CD4-positive, alpha-beta memory T cell (primary cell): Measurements from ENCODE around the gene DOCK3. TPM values are rescaled to one million over a fixed set of nuclear protein-coding genes. Genes with fewer than 3 reads are reported as not detected.

ENCODE experiments used
- CTCF ChIA-PET: fragments of 350-600 bp; sonication (Branson Sonifier 250); formaldehyde crosslinking; loops from one replicate; lab custom pipeline; 2021; ENCODE audit warnings: inconsistent platforms; ENCODE audit not compliant: partially characterized antibody; lab: Charles Lee
- POLR2A ChIA-PET: fragments of 350-600 bp; sonication (Branson Sonifier 250); formaldehyde crosslinking; loops from one replicate; lab custom pipeline; 2021; ENCODE audit not compliant: partially characterized antibody; lab: Charles Lee
- DNase-seq, 5 donors: peaks; one replicate each; pipeline versions ENCODE4 v3.0.0 to v3.0.0-alpha.2; 2020 to 2022; ENCODE audit warnings: mixed read lengths in 1 of 5
- H3K27ac ChIP-seq: one replicate; pipeline ENCODE4 v1.7.0; 2013; ENCODE audit warnings: low read depth, low read length
- H3K27me3 ChIP-seq: 2 replicates; pipeline ENCODE4 v1.7.0; 2013; ENCODE audit warnings: mild to moderate bottlenecking, low read length, moderate library complexity; ENCODE audit not compliant: insufficient read depth
- H3K36me3 ChIP-seq: 2 replicates; pipeline ENCODE4 v1.7.0; 2013; ENCODE audit warnings: mild to moderate bottlenecking, low read length, moderate library complexity; ENCODE audit not compliant: insufficient read depth
- H3K4me1 ChIP-seq: 2 replicates; pipeline ENCODE4 v1.7.0; 2013; ENCODE audit warnings: mild to moderate bottlenecking, low read length, moderate library complexity; ENCODE audit not compliant: insufficient read depth
- H3K4me3 ChIP-seq, 2 donors: one replicate each; pipeline ENCODE4 v1.7.0; 2013; ENCODE audit warnings: low read length in 2 of 2, mild to moderate bottlenecking in 1 of 2
- H3K9me3 ChIP-seq, 2 donors: one replicate each; pipeline ENCODE4 v1.7.0; 2013; ENCODE audit warnings: low read length in 2 of 2, control low read depth in 1 of 2; ENCODE audit not compliant: control insufficient read depth in 1 of 2
- H3K27ac Mint-ChIP-seq, 7 donors: one replicate each; pipeline ENCODE4 v1.8.0; 2020 to 2021; ENCODE audit warnings: mixed read lengths in 7 of 7, mild to moderate bottlenecking in 6 of 7, inconsistent platforms in 3 of 7, moderate library complexity in 3 of 7
- H3K27me3 Mint-ChIP-seq, 2 donors: one replicate each; pipeline ENCODE4 v1.8.0; 2020 to 2021; ENCODE audit warnings: mixed read lengths in 2 of 2
- H3K36me3 Mint-ChIP-seq, 2 donors: one replicate each; pipeline ENCODE4 v1.8.0; 2020 to 2021; ENCODE audit warnings: mixed read lengths in 2 of 2, inconsistent platforms in 1 of 2, mild to moderate bottlenecking in 1 of 2
- H3K4me1 Mint-ChIP-seq, 4 donors: one replicate each; pipeline ENCODE4 v1.8.0; 2020 to 2021; ENCODE audit warnings: mixed read lengths in 4 of 4, mild to moderate bottlenecking in 1 of 4
- H3K4me3 Mint-ChIP-seq, 8 donors: one replicate each; pipeline ENCODE4 v1.8.0; 2020 to 2021; ENCODE audit warnings: mixed read lengths in 8 of 8, mild to moderate bottlenecking in 7 of 8, moderate library complexity in 6 of 8, inconsistent platforms in 3 of 8
- H3K9me3 Mint-ChIP-seq, 8 donors: one replicate each; pipeline ENCODE4 v1.8.0; 2020 to 2021; ENCODE audit warnings: mixed read lengths in 8 of 8, mild to moderate bottlenecking in 5 of 8, inconsistent platforms in 3 of 8, moderate library complexity in 1 of 8
- intact Hi-C: fragments of 100-400 bp; cut with micrococcal nuclease; formaldehyde crosslinking; loops from one replicate; pipeline ENCODE4 v1.15.1; 2023
- polyA plus RNA-seq, 2 donors: library from polyadenylated mRNA; unstranded; fragments of 300-500 nt; fragmentation: Illumina TruSeq; gene quantifications; one replicate each; pipeline ENCODE4 v1.2.3, GENCODE V29; 2021
- total RNA-seq, 2 experiments: library from RNA; stranded (reverse); gene quantifications; one replicate each; pipeline ENCODE4 v1.2.3, GENCODE V29; 2021

DOCK3 gene
- total and polyA plus RNA-seq, 4 experiments from 2014 or later = 0.04 to 2.6 (median 1.3) TPM

DNA sequence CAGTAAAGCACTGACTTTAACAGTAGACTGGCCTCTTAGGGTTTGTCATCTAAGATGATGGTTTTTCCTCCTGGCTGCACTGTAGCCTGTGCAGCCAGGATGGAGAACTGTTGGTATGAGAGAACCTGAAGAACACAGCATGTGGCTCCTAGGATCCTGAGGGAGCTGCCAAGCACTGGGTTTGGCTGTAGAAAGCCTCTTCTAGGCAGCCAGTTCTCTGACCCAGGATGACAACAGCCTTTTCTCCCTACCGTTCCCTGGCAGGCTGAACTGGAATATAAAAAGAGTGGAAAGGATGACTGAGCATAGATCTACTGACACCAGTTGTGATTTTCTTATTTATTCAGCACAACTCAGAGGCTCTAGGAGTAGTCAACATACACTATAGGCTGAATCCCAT is 676.0 kb downstream of the DOCK3 start:
- Mint-ChIP-seq H3K4me3 (no peak overlapping the region), H3K27me3 (peaks cover 1 to 2% of the 10 kb centered on the region in 2 donors), H3K36me3 (no peaks in the 10 kb centered on the region), H3K27ac (no peak overlapping the region), H3K4me1 (peaks cover 0 to 5% (median 2%) of the 10 kb centered on the region in 4 donors), H3K9me3 (peaks cover 0 to under 1% (median 0%) of the 10 kb centered on the region in 8 donors)
- Histone ChIP-seq H3K36me3 (no peaks in the 10 kb centered on the region), H3K27me3 (no peaks in the 10 kb centered on the region), H3K4me3 (no peak overlapping the region), H3K27ac (no peak overlapping the region), H3K9me3 (no peaks in the 10 kb centered on the region), H3K4me1 (no peaks in the 10 kb centered on the region)
- ChIA-PET POLR2A (no interaction called here), CTCF (interaction anchor here (1.3 kb wide), 1 partner anchor 379 kb away, joined by 4 read pairs; no protein-coding TSS in a partner anchor)
- intact Hi-C loops = no loop called here
- no peak for DNase-seq

DNA sequence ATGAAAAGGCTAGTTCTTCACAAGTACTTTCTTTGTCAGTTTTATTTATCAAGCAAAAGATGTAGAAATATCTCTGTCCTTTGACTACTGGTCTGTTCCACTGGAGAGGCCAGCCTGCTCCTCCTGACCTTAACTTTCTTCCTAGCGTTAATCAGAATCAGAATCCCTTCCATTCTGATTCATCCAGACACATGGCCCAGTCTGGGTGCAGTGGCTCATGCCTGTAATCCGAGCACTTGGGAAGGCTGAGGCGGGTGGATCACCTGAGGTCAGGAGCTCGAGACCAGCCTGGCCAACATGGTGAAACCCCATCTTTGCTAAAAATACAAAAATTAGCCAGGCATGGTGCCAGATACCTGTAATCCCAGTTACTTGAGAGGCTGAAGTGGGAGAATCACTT is 678.4 kb downstream of the DOCK3 start:
- peaks cover 1 to 2% of the 10 kb centered on the region in 2 donors for H3K27me3 Mint-ChIP-seq
- H3K27ac Mint-ChIP-seq = no peak overlapping the region
- no peaks in the 10 kb centered on the region for H3K4me1 ChIP-seq
- H3K4me3 Mint-ChIP-seq = no peak overlapping the region
- no peak for DNase-seq
- H3K27ac ChIP-seq = no peak overlapping the region
- H3K9me3 Mint-ChIP-seq = no peaks in the 10 kb centered on the region
- CTCF ChIA-PET = no interaction called here
- no peak overlapping the region for H3K4me3 ChIP-seq
- intact Hi-C loops = no loop called here
- no peaks in the 10 kb centered on the region for H3K27me3 ChIP-seq
- H3K9me3 ChIP-seq = no peaks in the 10 kb centered on the region
- POLR2A ChIA-PET = no interaction called here
- no peaks in the 10 kb centered on the region for H3K36me3 Mint-ChIP-seq
- no peaks in the 10 kb centered on the region for H3K36me3 ChIP-seq
- H3K4me1 Mint-ChIP-seq = peaks cover 0 to 5% (median 2%) of the 10 kb centered on the region in 4 donors

DNA sequence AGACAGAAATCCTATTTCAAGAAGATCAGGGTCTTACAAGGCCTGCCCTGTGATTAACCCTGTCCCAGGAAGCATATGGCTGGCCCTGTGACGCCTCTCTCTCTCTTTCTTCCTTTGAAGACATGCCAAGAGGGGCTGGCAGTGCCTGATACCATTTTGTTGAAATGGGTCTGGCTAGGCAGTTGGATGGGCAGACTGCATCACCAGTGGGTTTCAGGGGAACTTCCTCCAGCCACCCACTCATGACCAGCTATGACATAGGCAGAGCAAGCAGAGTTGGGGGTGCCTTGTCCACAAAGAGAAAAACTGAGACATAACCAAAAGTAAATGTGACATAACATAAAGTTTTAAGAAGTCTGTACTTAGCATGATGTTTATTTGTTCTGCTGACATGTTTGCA is 679.0 kb downstream of the DOCK3 start:
- no peak overlapping the region for H3K4me3 Mint-ChIP-seq
- no peaks in the 10 kb centered on the region for H3K4me1 ChIP-seq
- H3K4me1 Mint-ChIP-seq = peaks cover 0 to 5% (median 2%) of the 10 kb centered on the region in 4 donors
- no peak for DNase-seq
- no peaks in the 10 kb centered on the region for H3K27me3 ChIP-seq
- H3K9me3 Mint-ChIP-seq = no peaks in the 10 kb centered on the region
- ChIA-PET POLR2A (no interaction called here), CTCF (no interaction called here)
- H3K27me3 Mint-ChIP-seq = peaks cover 1 to 2% of the 10 kb centered on the region in 2 donors
- intact Hi-C loops = no loop called here
- no peak overlapping the region for H3K27ac ChIP-seq
- H3K36me3 Mint-ChIP-seq = no peaks in the 10 kb centered on the region
- no peaks in the 10 kb centered on the region for H3K9me3 ChIP-seq
- H3K27ac Mint-ChIP-seq = peak overlapping the region in 1 of 7 donors; percentile 36
- H3K36me3 ChIP-seq = no peaks in the 10 kb centered on the region
- no peak overlapping the region for H3K4me3 ChIP-seq

DNA sequence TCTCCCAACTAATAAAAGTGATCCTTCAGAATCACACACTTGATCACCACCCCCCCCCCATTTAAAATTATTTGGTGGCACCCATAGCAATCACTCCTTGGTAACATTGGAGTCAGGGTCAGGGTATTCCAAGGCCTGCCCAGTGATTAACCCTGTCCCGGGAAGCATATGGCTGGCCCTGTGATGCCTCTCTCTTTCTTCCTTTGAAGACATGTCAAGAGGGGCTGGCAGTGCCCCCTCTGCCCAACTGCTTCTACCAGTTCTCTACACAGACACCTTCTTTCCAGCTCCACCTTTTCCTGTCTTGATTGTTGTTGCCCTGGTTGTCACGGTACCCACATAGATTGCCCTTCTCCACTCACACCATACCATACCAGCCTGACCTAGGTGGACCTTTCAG is 679.4 kb downstream of the DOCK3 start:
- Histone ChIP-seq H3K27ac (no peak overlapping the region), H3K27me3 (no peaks in the 10 kb centered on the region), H3K36me3 (no peaks in the 10 kb centered on the region), H3K9me3 (no peaks in the 10 kb centered on the region), H3K4me3 (no peak overlapping the region), H3K4me1 (no peaks in the 10 kb centered on the region)
- H3K36me3 Mint-ChIP-seq = no peaks in the 10 kb centered on the region
- H3K27ac Mint-ChIP-seq = peak overlapping the region in 1 of 7 donors; percentile 81
- H3K4me1 Mint-ChIP-seq = peaks cover 0 to 5% (median 2%) of the 10 kb centered on the region in 4 donors
- intact Hi-C loops = no loop called here
- H3K9me3 Mint-ChIP-seq = no peaks in the 10 kb centered on the region
- DNase-seq = no peak
- ChIA-PET POLR2A (no interaction called here), CTCF (no interaction called here)
- H3K27me3 Mint-ChIP-seq = peaks cover 0 to 1% of the 10 kb centered on the region in 2 donors
- no peak overlapping the region for H3K4me3 Mint-ChIP-seq

DNA sequence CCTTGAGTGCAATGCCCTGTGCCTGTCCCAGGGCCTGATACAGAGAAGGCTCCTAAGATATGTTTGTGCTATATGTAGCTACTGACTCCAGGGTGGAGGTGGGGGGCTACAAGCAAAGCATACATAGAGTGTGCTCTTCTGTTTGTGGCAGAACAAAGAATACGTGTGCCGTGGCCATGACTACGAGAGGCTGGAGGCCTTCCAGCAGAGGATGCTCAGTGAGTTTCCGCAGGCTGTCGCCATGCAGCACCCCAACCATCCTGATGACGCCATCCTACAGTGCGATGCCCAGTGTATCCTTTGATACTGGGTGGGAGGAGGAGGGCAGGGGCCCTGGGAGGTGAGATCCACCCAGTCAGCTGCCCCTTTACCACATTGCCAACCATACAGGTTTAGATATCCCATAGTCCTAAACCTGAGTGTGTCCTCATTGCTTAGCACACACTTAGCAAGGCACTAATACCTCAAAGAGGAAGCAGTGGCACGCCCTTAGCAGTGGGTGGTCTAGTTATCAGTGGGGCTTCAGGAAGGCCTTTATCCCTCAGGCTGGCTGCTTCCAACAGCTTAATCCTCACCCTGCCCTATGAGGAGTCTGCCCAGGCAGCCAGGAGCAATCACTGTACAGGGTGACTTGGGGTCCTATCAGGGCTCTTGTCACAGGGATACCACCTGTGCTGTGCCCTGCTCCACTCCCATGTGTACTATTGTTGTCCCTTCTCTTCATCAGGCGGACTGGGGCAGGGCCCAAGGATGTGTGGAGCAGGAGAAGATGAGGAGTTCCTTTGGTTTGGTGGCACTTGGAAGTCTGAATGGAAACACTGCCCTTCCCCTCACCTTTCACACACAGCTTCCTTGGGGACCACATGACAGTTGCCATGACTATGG is 680.2 kb downstream of the DOCK3 start:
- POLR2A ChIA-PET = no interaction called here
- Histone ChIP-seq H3K9me3 (no peaks in the 10 kb centered on the region), H3K4me3 (no peak overlapping the region), H3K4me1 (no peaks in the 10 kb centered on the region), H3K27ac (no peak overlapping the region), H3K36me3 (no peaks in the 10 kb centered on the region), H3K27me3 (no peaks in the 10 kb centered on the region)
- Mint-ChIP-seq H3K27me3 (no peaks in the 10 kb centered on the region), H3K4me3 (no peak overlapping the region), H3K4me1 (peaks cover 0 to 5% (median 2%) of the 10 kb centered on the region in 4 donors), H3K27ac (no peak overlapping the region), H3K36me3 (no peaks in the 10 kb centered on the region), H3K9me3 (no peaks in the 10 kb centered on the region)
- intact Hi-C loops = no loop called here
- no peak for DNase-seq
- CTCF ChIA-PET = interaction anchor here (1.2 kb wide), 1 partner anchor 383 kb away, joined by 3 read pairs; no protein-coding TSS in a partner anchor

DNA sequence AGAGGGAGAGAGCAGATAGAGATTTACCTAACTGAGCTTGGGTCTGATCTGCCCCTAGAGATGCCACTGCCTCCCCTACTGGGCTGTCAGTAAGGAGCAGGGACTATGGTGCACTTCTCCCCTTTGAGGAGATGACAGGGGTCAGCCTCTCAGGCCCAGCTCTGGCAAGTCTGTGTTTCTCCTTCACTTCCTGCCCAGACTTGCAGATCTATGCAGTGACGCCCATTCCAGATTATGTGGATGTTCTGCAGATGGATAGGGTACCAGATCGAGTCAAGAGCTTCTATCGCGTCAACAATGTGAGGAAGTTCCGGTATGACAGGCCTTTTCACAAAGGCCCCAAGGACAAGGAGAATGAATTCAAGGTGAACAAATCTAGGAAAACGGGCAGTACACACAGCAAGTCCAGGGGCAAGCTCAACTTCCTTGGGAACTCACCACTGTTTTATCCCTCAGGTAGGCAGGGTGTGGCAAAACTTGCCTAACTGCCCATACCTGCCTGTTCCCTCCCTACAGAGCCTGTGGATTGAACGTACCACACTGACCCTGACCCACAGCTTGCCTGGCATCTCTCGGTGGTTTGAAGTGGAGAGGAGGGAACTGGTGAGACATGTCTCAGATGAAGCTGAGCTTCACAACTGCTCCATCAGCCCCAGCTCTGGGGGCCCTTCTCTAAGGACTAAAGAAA is 681.3 kb downstream of the DOCK3 start:
- Histone ChIP-seq H3K36me3 (no peaks in the 10 kb centered on the region), H3K4me1 (no peaks in the 10 kb centered on the region), H3K27ac (no peak overlapping the region), H3K4me3 (no peak overlapping the region), H3K9me3 (no peaks in the 10 kb centered on the region), H3K27me3 (no peaks in the 10 kb centered on the region)
- ChIA-PET POLR2A (no interaction called here), CTCF (interaction anchor here (1.2 kb wide), 1 partner anchor 384 kb away, joined by 3 read pairs; no protein-coding TSS in a partner anchor)
- Mint-ChIP-seq H3K4me1 (peaks cover 0 to 5% (median 2%) of the 10 kb centered on the region in 4 donors), H3K27ac (no peak overlapping the region), H3K27me3 (no peaks in the 10 kb centered on the region), H3K36me3 (no peaks in the 10 kb centered on the region), H3K4me3 (no peak overlapping the region), H3K9me3 (no peaks in the 10 kb centered on the region)
- intact Hi-C loops = no loop called here
- no peak for DNase-seq

DNA sequence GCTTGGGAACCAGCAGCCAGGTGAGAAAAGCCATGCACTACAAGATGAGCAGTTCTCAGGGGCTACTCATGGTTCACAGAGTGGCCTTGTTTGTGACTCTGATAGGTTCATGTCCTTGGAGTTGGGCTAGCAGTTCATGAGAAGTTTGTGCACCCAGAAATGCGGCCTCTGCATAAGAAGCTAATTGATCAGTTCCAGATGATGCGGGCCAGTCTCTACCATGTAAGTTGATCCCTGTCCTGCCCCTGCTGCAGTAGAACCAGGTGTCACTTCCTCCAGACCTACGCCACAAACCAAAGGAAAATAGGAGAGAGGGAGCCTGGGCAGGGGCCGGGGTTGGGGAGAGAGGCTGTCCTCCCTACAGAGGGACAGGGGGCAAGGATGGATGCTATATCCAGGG is 683.1 kb downstream of the DOCK3 start:
- Mint-ChIP-seq H3K27me3 (no peaks in the 10 kb centered on the region), H3K9me3 (no peaks in the 10 kb centered on the region), H3K27ac (no peak overlapping the region), H3K36me3 (no peaks in the 10 kb centered on the region), H3K4me3 (no peak overlapping the region), H3K4me1 (peaks cover 0 to 5% (median 2%) of the 10 kb centered on the region in 4 donors)
- Histone ChIP-seq H3K27ac (no peak overlapping the region), H3K4me1 (no peaks in the 10 kb centered on the region), H3K27me3 (no peaks in the 10 kb centered on the region), H3K9me3 (no peaks in the 10 kb centered on the region), H3K4me3 (no peak overlapping the region), H3K36me3 (no peaks in the 10 kb centered on the region)
- ChIA-PET POLR2A (no interaction called here), CTCF (no interaction called here)
- no peak for DNase-seq
- intact Hi-C loops = no loop called here
